ENCODE results near the gene PRR5L. TPM values are rescaled to one million over a fixed set of nuclear protein-coding genes. Genes with fewer than 3 reads are reported as not detected.

PRR5L gene
- total and polyA plus RNA-seq, 9 of the 15 experiments (the other 6 are each of a cell fraction or from before 2014, with no cell fraction given) = 0.11 to 0.60 (median 0.36) TPM; not detected in 2

DNA sequence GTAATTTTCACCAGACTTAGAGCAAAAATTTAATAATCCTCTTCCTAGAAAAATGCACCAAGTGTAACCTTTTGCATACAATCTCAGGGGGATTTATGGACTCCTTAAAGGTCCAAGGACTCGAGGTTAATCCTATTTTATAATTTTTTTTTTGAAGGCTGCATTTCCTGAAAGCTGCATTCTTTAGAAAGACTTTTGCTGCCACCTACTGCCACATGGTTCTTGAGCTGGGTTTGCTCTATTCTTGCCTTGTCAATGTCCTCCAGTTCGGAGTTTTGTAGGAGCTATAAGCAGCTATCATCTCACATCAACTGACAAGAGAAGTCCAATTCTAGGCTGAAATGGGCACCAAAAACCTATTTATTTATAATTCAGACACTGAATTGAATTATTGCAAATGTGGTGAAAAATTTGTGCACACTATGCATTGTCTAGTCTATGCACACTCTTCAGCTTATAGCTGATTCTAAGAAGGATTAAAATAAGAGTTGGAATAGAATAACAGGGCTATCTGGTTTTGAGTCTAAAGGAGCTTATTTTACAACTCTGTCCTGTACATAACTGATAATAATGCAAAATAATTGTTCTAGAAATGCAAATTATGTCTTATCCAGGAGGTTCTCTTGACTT, 182.7 kb downstream of the PRR5L start (continued):
- TF ChIP-seq RAD21 (CRISPR knock-in tag; conservative IDR thresholded peaks at IDR 0.05 in 1 of 2, IDR thresholded peaks at IDR 0.05 in 1 of 2) (peak; percentile 87 to 88), TAF15 (IDR thresholded peaks at IDR 0.05; ENCODE audit: low read depth, low read length) (no peak), ZNF384 (IDR thresholded peaks at IDR 0.05; ENCODE audit: low read depth, low read length) (peak; percentile 62), ZNF41 (CRISPR knock-in tag; conservative IDR thresholded peaks at IDR 0.05) (no peak)
- TF ChIP-seq, protein P1, sequence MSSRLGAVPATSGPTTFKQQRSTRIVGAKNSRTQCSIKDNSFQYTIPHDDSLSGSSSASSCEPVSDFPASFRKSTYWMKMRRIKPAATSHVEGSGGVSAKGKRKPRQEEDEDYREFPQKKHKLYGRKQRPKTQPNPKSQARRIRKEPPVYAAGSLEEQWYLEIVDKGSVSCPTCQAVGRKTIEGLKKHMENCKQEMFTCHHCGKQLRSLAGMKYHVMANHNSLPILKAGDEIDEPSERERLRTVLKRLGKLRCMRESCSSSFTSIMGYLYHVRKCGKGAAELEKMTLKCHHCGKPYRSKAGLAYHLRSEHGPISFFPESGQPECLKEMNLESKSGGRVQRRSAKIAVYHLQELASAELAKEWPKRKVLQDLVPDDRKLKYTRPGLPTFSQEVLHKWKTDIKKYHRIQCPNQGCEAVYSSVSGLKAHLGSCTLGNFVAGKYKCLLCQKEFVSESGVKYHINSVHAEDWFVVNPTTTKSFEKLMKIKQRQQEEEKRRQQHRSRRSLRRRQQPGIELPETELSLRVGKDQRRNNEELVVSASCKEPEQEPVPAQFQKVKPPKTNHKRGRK (tag; IDR thresholded peaks at IDR 0.05) = no peak
- TF ChIP-seq, protein P2, sequence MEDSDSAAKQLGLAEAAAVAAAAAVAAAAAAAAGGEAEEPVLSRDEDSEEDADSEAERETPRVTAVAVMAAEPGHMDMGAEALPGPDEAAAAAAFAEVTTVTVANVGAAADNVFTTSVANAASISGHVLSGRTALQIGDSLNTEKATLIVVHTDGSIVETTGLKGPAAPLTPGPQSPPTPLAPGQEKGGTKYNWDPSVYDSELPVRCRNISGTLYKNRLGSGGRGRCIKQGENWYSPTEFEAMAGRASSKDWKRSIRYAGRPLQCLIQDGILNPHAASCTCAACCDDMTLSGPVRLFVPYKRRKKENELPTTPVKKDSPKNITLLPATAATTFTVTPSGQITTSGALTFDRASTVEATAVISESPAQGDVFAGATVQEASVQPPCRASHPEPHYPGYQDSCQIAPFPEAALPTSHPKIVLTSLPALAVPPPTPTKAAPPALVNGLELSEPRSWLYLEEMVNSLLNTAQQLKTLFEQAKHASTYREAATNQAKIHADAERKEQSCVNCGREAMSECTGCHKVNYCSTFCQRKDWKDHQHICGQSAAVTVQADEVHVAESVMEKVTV (CRISPR knock-in tag; IDR thresholded peaks at IDR 0.05) = peak; percentile 90

DNA sequence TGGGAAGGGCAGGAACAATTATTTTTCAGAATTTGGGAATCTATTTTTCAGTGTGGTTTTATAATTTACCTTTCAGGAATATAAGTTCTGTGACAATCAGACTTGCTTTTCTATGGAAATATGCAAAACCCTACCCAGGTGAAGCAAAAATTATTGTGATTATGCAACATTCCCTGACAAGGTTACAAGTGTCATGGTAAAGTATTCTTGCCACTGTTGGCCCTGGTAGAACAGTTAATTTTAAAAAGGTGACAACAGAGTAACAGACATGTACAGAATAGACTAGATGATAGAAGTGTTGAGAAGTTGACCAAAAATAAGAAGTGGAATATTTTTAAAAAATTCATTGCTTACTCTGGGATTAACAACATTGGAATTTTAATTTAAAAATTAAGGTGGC, 184.7 kb downstream of the PRR5L start:
- POLR2A ChIA-PET = no interaction called here
- FAIRE-seq (no peak), ATAC-seq (no peak), DNase-seq (ENCODE audit: extremely low read depth in 1 of 4, low spot score in 3 of 4) (no peak)
- H3K9me1 ChIP-seq (ENCODE audit: control insufficient read depth, insufficient read depth, low read length) = no peaks in the 10 kb centered on the region
- H3K36me3 ChIP-seq (ENCODE audit: control insufficient read depth, insufficient read depth, low read length) = peaks cover 11% of the 10 kb centered on the region; the same call in 2 of the 3 replicates
- no peaks in the 10 kb centered on the region for H4K20me1 ChIP-seq (replicated peaks; ENCODE audit: control insufficient read depth, insufficient read depth, low read length)
- H2AFZ ChIP-seq (ENCODE audit: low read depth, low read length) = no peak overlapping the region
- H3K9ac ChIP-seq (ENCODE audit: insufficient read depth in 1 of 2, low read depth in 2 of 2, low read length in 2 of 2) = no peak overlapping the region
- no peak overlapping the region for H3K4me2 ChIP-seq (ENCODE audit: insufficient read depth, low read length)
- H3K9me3 ChIP-seq (replicated peaks; ENCODE audit: control insufficient read depth, insufficient read depth, low read depth, low read length) = no peaks in the 10 kb centered on the region
- H3K79me2 ChIP-seq (ENCODE audit: control insufficient read depth, insufficient read depth, low read length) = no peaks in the 10 kb centered on the region
- no TSS peak for BruUV-seq (replicated peaks)
- CTCF ChIA-PET (ENCODE audit: low intra/inter-chr PET ratio) = interaction anchor here (0.7 kb wide), 1 partner anchor 12 kb away, joined by 3 read pairs; no protein-coding TSS in a partner anchor
- no peaks in the 10 kb centered on the region for H3K27me3 ChIP-seq (ENCODE audit: control insufficient read depth in 2 of 2, insufficient read depth in 2 of 2, low read length in 2 of 2)
- no peak overlapping the region for H3K4me3 ChIP-seq
- in situ Hi-C loops (cut with MboI) = no loop called here
- intact Hi-C loops (cut with micrococcal nuclease) = no loop called here
- H3K4me1 ChIP-seq (replicated peaks in 1 of 2; ENCODE audit: control insufficient read depth in 2 of 2, insufficient read depth in 2 of 2, low read length in 2 of 2) = no peaks in the 10 kb centered on the region
- no peak overlapping the region for H3K27ac ChIP-seq (ENCODE audit: extremely low read depth, low read depth, low read length)
- TF ChIP-seq MCM5 (IDR thresholded peaks at IDR 0.05; ENCODE audit: low read depth) (no peak), CEBPG (CRISPR knock-in tag; IDR thresholded peaks at IDR 0.05) (no peak), CEBPG (tag; conservative IDR thresholded peaks at IDR 0.05 in 1 of 2, IDR thresholded peaks at IDR 0.05 in 1 of 2) (peak in 1 of 2 experiments; percentile 57; a peak in 2 of 4 replicates), TSHZ1 (CRISPR knock-in tag; IDR thresholded peaks at IDR 0.05) (no peak), LARP7 (IDR thresholded peaks at IDR 0.05) (no peak)
- TF ChIP-seq, protein P3, sequence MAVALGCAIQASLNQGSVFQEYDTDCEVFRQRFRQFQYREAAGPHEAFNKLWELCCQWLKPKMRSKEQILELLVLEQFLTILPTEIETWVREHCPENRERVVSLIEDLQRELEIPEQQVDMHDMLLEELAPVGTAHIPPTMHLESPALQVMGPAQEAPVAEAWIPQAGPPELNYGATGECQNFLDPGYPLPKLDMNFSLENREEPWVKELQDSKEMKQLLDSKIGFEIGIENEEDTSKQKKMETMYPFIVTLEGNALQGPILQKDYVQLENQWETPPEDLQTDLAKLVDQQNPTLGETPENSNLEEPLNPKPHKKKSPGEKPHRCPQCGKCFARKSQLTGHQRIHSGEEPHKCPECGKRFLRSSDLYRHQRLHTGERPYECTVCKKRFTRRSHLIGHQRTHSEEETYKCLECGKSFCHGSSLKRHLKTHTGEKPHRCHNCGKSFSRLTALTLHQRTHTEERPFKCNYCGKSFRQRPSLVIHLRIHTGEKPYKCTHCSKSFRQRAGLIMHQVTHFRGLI (CRISPR knock-in tag; IDR thresholded peaks at IDR 0.05) = no peak

All from K562 (cell line).